GM12801 (cell line): Measurements from ENCODE around the gene KCNK15.

ENCODE experiments used
- CTCF ChIP-seq: IDR thresholded peaks from one replicate; pipeline ENCODE4 v1.5.1; 2011; ENCODE audit warnings: control low read depth; ENCODE audit not compliant: insufficient read length; ENCODE audit errors: extremely low read depth

KCNK15 gene

GRCh38 chr20:44739942-44740341, 5.7 kb upstream of the KCNK15 start:
- TF ChIP-seq CTCF, result no peak

- TF ChIP-seq CTCF, result no peak
Observed at GRCh38 chr20:44742304-44743079, 3.2 kb upstream of the KCNK15 start.

- TF ChIP-seq CTCF, result no peak
Observed at GRCh38 chr20:44743080-44743701, 2.5 kb upstream of the KCNK15 start.

- TF ChIP-seq CTCF, result no peak
Observed at GRCh38 chr20:44743916-44744655, 1.6 kb upstream of the KCNK15 start.

- TF ChIP-seq CTCF, result no peak
Observed at GRCh38 chr20:44745122-44745597, 505 bp upstream of the KCNK15 start.

- TF ChIP-seq CTCF, result no peak
Observed at GRCh38 chr20:44746367-44747165, 901 bp downstream of the KCNK15 start.
